Astrocyte of the spinal cord (primary cell): ENCODE data around the gene ADAMTS12.

Experiments
- DNase-seq: peaks from one replicate; pipeline ENCODE4 v3.0.0; 2011; ENCODE audit warnings: low read depth, low spot score
- H3K4me3 ChIP-seq: 2 replicates; pipeline ENCODE4 v1.5.1; 2011; ENCODE audit warnings: low read depth, mild to moderate bottlenecking, low read length, moderate library complexity
- in situ Hi-C: cut with HindIII; loops from 2 replicates; pipeline ENCODE4 v1.10.0; 2017; ENCODE audit warnings: low sequenced_read_pairs
- TF ChIP-seq, protein P1 (sequence below): IDR thresholded peaks from 2 replicates; pipeline ENCODE4 v1.5.1; 2012; ENCODE audit warnings: low read depth, mild to moderate bottlenecking, low read length, inconsistent platforms

ADAMTS12 gene

DNA sequence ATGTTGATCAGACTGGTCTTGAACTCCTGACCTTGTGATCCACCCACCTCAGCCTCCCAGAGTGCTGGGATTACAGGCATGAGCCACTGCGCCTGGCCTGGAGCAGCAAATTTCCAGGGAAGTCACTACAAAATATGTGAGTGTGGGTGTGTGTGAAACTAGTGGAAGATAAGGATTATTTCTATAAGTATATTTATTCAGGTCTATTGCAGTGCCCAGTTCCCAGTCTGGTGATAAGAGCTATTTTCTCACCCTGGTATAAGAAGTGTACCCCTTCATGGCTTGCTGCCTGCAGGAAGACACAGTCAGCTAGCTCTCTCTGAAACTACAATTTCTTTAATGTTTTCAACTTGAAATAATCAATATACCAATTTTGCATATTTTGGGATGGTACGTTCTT, 414.0 kb downstream of the ADAMTS12 start:
- H3K4me3 ChIP-seq, result no peak overlapping the region
- in situ Hi-C loops, result no loop called here
- no peak for DNase-seq
- TF ChIP-seq, protein P1, sequence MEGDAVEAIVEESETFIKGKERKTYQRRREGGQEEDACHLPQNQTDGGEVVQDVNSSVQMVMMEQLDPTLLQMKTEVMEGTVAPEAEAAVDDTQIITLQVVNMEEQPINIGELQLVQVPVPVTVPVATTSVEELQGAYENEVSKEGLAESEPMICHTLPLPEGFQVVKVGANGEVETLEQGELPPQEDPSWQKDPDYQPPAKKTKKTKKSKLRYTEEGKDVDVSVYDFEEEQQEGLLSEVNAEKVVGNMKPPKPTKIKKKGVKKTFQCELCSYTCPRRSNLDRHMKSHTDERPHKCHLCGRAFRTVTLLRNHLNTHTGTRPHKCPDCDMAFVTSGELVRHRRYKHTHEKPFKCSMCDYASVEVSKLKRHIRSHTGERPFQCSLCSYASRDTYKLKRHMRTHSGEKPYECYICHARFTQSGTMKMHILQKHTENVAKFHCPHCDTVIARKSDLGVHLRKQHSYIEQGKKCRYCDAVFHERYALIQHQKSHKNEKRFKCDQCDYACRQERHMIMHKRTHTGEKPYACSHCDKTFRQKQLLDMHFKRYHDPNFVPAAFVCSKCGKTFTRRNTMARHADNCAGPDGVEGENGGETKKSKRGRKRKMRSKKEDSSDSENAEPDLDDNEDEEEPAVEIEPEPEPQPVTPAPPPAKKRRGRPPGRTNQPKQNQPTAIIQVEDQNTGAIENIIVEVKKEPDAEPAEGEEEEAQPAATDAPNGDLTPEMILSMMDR, result no peak

DNA sequence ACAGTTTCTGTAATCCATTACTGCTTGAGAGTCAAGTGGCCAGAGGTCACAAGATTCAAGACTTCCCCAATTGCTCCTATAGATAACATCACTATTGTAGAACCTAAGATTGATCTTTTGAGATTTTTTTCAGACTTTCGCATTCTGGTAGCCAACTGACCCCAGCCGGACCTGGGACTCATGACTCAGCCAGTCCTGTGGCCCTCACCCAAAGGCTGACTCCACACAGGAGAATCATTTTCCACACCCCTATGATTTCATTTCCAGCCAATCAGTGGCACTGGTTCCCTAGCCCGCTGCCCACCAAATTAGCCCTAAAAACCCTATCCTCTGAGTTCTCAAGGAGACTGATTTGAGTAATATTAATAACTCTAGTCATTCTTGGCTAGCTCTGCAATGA, 414.8 kb downstream of the ADAMTS12 start:
- TF ChIP-seq, protein P1, result no peak
- DNase-seq, result no peak
- in situ Hi-C loops, result no loop called here
- H3K4me3 ChIP-seq, result no peak overlapping the region

DNA sequence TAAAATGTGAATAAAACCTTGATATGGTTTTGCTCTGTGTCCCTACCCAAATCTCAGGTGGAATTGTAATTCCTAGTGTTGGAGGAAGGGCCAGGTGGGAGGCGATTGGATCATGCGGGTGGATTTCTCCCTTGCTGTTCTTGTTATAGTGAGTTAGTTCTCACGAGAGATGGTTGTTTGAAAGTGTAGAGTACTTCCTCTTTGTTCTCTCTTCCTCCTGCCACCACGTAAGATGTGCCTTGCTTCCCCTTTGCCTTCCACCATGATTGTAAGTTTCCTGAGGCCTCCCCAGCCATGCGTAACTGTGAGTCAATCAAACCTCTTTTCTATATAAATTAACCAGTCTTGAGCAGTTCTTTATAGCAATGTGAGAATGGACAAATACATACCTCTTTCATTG, 416.1 kb downstream of the ADAMTS12 start:
- in situ Hi-C loops, result no loop called here
- no peak for DNase-seq
- TF ChIP-seq, protein P1, result no peak
- H3K4me3 ChIP-seq, result no peak overlapping the region

DNA sequence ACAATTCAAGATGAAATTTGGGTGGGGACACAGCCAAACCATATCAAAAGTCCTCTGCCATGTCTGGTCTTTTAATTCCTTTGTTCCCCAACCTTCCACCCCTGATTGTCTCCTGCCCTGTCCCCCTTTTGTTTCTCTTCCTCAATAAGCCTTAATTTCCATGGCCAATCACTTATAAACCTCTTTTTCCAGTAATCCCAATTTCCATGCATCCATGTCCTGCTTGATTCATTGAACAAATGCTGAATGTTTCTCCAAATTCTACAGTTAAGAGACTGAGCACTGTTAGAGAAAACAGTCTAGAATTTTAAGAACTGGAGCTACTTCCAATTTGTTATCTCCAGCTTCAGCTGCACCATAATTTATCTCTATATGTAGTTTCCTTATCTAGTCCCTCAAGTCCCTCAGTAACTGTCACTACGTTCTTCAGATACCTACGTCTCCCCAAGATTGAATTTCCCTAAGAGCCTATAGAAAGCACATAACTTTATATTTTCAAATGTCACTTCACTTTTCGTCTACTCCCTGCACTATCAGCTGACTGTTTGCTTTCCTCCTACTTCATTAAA, 416.8 kb downstream of the ADAMTS12 start:
- DNase-seq, result no peak
- in situ Hi-C loops, result no loop called here
- TF ChIP-seq, protein P1, result no peak
- no peak overlapping the region for H3K4me3 ChIP-seq

DNA sequence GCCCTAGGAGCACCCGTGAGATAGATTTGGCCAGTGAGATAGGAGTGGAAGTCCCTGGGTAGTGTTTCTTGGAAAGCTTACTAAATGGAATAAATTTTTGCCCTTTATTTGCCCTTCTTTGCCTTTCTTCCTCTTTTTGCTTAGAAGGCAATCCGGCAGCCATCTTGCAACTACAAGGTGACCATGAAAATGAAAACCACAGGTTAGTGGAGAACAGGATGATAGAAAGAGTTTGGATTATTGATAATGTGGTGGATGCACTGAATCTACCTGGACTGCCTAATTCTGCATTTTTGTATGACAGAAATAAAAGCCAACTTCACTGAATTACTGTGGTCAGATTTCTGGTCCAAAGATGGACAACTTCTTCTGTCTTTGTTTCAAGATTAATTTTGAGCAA, 417.8 kb downstream of the ADAMTS12 start:
- DNase-seq, result no peak
- TF ChIP-seq, protein P1, result no peak
- no peak overlapping the region for H3K4me3 ChIP-seq
- in situ Hi-C loops, result no loop called here
